WERI-Rb-1 (cell line): ENCODE data around the gene FOXP2.

Experiments used
- DNase-seq: peaks from one replicate; pipeline ENCODE4 v3.0.0-alpha.2; 2020
- H3K27ac ChIP-seq: fragments of 250-450 bp; sonication (Bioruptor Pico); 2 replicates; pipeline ENCODE4 v1.5.1; 2020; ENCODE audit warnings: mild to moderate bottlenecking, moderate library complexity
- H3K27me3 ChIP-seq: fragments of 250-450 bp; sonication (Bioruptor Pico); 2 replicates; pipeline ENCODE4 v1.5.1; 2021; ENCODE audit warnings: mild to moderate bottlenecking, low read depth, moderate library complexity; ENCODE audit not compliant: insufficient read depth, severe bottlenecking
- H3K36me3 ChIP-seq: fragments of 250-450 bp; sonication (Bioruptor Pico); 2 replicates; pipeline ENCODE4 v1.5.1; 2020; ENCODE audit warnings: mild to moderate bottlenecking, moderate library complexity
- H3K4me3 ChIP-seq: 2 replicates; pipeline ENCODE4 v1.5.1; 2011; ENCODE audit warnings: low read depth, mild to moderate bottlenecking, control low read depth, low read length
- H3K9me3 ChIP-seq: fragments of 250-450 bp; sonication (Bioruptor Pico); 2 replicates; pipeline ENCODE4 v1.5.1; 2021; ENCODE audit warnings: mild to moderate bottlenecking, moderate library complexity; ENCODE audit not compliant: severe bottlenecking
- TF ChIP-seq, protein P1 (sequence below): IDR thresholded peaks from 2 replicates; pipeline ENCODE4 v1.5.1; 2011; ENCODE audit warnings: low read depth, mild to moderate bottlenecking, control low read depth, inconsistent platforms, low read length

Gene FOXP2

GRCh38 chr7:114631249-114631822, 216.7 kb downstream of the FOXP2 start:
- H3K9me3 ChIP-seq = no peaks in the 10 kb centered on the region
- no peak for DNase-seq
- H3K27me3 ChIP-seq = no peaks in the 10 kb centered on the region
- H3K27ac ChIP-seq = no peak overlapping the region
- TF ChIP-seq, protein P1, sequence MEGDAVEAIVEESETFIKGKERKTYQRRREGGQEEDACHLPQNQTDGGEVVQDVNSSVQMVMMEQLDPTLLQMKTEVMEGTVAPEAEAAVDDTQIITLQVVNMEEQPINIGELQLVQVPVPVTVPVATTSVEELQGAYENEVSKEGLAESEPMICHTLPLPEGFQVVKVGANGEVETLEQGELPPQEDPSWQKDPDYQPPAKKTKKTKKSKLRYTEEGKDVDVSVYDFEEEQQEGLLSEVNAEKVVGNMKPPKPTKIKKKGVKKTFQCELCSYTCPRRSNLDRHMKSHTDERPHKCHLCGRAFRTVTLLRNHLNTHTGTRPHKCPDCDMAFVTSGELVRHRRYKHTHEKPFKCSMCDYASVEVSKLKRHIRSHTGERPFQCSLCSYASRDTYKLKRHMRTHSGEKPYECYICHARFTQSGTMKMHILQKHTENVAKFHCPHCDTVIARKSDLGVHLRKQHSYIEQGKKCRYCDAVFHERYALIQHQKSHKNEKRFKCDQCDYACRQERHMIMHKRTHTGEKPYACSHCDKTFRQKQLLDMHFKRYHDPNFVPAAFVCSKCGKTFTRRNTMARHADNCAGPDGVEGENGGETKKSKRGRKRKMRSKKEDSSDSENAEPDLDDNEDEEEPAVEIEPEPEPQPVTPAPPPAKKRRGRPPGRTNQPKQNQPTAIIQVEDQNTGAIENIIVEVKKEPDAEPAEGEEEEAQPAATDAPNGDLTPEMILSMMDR = no peak
- H3K36me3 ChIP-seq = peaks cover 35% of the 10 kb centered on the region
- no peak overlapping the region for H3K4me3 ChIP-seq

GRCh38 chr7:114639451-114639850, 224.8 kb downstream of the FOXP2 start:
- peaks cover 12% of the 10 kb centered on the region for H3K36me3 ChIP-seq
- DNase-seq = no peak
- no peaks in the 10 kb centered on the region for H3K27me3 ChIP-seq
- TF ChIP-seq, protein P1 = no peak
- no peaks in the 10 kb centered on the region for H3K9me3 ChIP-seq
- no peak overlapping the region for H3K4me3 ChIP-seq
- H3K27ac ChIP-seq = no peak overlapping the region

DNA sequence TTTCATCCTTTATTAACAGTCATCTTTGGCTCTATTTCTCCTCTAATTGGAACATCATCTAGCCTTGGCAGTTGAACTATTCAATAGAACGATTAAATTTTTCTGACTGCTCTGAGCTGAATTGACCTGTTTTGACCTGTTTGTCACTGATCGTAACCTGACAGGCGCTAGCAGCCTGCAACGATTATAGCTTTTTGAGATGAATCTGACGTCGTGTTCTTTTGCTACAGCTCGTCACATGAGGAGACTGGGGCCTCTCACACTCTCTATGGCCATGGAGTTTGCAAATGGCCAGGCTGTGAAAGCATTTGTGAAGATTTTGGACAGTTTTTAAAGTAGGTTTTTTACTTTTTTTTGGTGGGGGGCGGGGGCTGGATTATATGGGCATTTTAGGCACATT, 229.8 kb downstream of the FOXP2 start:
- no peak overlapping the region for H3K27ac ChIP-seq
- DNase-seq = no peak
- TF ChIP-seq, protein P1 = no peak
- no peaks in the 10 kb centered on the region for H3K9me3 ChIP-seq
- peaks cover 26% of the 10 kb centered on the region for H3K36me3 ChIP-seq
- no peak overlapping the region for H3K4me3 ChIP-seq
- no peaks in the 10 kb centered on the region for H3K27me3 ChIP-seq

GRCh38 chr7:114645451-114645850, 230.8 kb downstream of the FOXP2 start:
- H3K4me3 ChIP-seq = no peak overlapping the region
- DNase-seq = no peak

GRCh38 chr7:114647518-114647917, 232.9 kb downstream of the FOXP2 start:
- no peaks in the 10 kb centered on the region for H3K27me3 ChIP-seq
- no peaks in the 10 kb centered on the region for H3K9me3 ChIP-seq
- TF ChIP-seq, protein P1 = no peak
- H3K4me3 ChIP-seq = no peak overlapping the region
- no peak overlapping the region for H3K27ac ChIP-seq
- peaks cover 28% of the 10 kb centered on the region for H3K36me3 ChIP-seq
- no peak for DNase-seq

More at GRCh38 chr7:114645451-114645850, 230.8 kb downstream of the FOXP2 start:
- peaks cover 26% of the 10 kb centered on the region for H3K36me3 ChIP-seq
- no peaks in the 10 kb centered on the region for H3K9me3 ChIP-seq
- no peak overlapping the region for H3K27ac ChIP-seq
- no peaks in the 10 kb centered on the region for H3K27me3 ChIP-seq
- TF ChIP-seq, protein P1 = no peak

DNA sequence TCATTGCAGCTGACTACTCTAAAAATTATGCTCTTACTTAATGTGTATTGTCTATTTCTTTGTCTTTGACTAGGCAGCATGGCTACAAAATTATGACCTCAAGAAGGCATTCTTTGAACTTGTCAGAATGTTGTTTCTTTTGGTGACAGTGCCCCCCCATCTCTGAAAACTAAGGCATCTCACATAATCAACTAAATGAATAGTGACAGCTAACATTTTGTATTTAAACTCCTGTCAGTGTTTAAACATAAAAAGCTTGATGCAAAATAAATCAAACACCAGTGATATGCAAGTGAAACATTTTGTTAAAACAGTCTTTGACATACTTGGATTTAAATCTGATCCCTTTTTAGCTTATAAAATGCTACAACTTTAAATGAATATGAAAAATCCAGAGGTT, 233.5 kb downstream of the FOXP2 start:
- TF ChIP-seq, protein P1 = no peak
- Histone ChIP-seq H3K36me3 (peaks cover 29% of the 10 kb centered on the region), H3K27ac (no peak overlapping the region), H3K4me3 (no peak overlapping the region), H3K27me3 (no peaks in the 10 kb centered on the region), H3K9me3 (no peaks in the 10 kb centered on the region)
- DNase-seq = no peak
